Fibroblast of pulmonary artery (primary cell): Measurements from ENCODE around the gene DAPK1.

Experiments
- DNase-seq: peaks from one replicate; pipeline ENCODE4 v3.0.0-alpha.2; 2010; ENCODE audit warnings: low read depth
- H3K4me3 ChIP-seq: replicated peaks from 2 replicates; pipeline ENCODE4 v1.5.1; 2011; ENCODE audit warnings: low read depth, mild to moderate bottlenecking, control low read depth, low read length, moderate library complexity
- CTCF ChIP-seq: IDR thresholded peaks from 2 replicates; pipeline ENCODE4 v1.5.1; 2011; ENCODE audit warnings: mild to moderate bottlenecking, control low read depth, low read length, inconsistent platforms; ENCODE audit errors: missing control alignments

Gene DAPK1

GRCh38 chr9:87587356-87587745 lies 89.7 kb downstream of the DAPK1 start:
- TF ChIP-seq CTCF, result no peak
- no peak for DNase-seq
- H3K4me3 ChIP-seq, result no peak overlapping the region

GRCh38 chr9:87587864-87588263 lies 90.2 kb downstream of the DAPK1 start:
- H3K4me3 ChIP-seq, result no peak overlapping the region
- TF ChIP-seq CTCF, result no peak
- no peak for DNase-seq

GRCh38 chr9:87588339-87588738 lies 90.7 kb downstream of the DAPK1 start:
- no peak for TF ChIP-seq CTCF
- no peak overlapping the region for H3K4me3 ChIP-seq
- no peak for DNase-seq

GRCh38 chr9:87590996-87591395 lies 93.3 kb downstream of the DAPK1 start:
- no peak for TF ChIP-seq CTCF
- H3K4me3 ChIP-seq, result no peak overlapping the region
- DNase-seq, result no peak

- no peak for TF ChIP-seq CTCF
- DNase-seq, result peak; percentile 75
- H3K4me3 ChIP-seq, result peak overlapping the region; percentile 30
Observed at GRCh38 chr9:87592554-87593358, 95.1 kb downstream of the DAPK1 start.

GRCh38 chr9:87593359-87593980 lies 95.8 kb downstream of the DAPK1 start:
- no peak for TF ChIP-seq CTCF
- no peak for DNase-seq
- H3K4me3 ChIP-seq, result no peak overlapping the region

- peak; percentile 41 for DNase-seq
- H3K4me3 ChIP-seq, result no peak overlapping the region
- TF ChIP-seq CTCF, result no peak
Observed at GRCh38 chr9:87594194-87594593, 96.5 kb downstream of the DAPK1 start.
